Measurements from ENCODE around the gene TMEM54.

The TMEM54 gene

GRCh38 chr1:32878183-32878582, 23.0 kb downstream of the TMEM54 start:
- DNase-seq: no peak

GRCh38 chr1:32877211-32878110, 23.7 kb downstream of the TMEM54 start:
- DNase-seq: no peak

GRCh38 chr1:32876341-32877210, 24.6 kb downstream of the TMEM54 start:
- peak; percentile 67 for DNase-seq

GRCh38 chr1:32874860-32875752, 26.1 kb downstream of the TMEM54 start:
- DNase-seq: no peak

DNA sequence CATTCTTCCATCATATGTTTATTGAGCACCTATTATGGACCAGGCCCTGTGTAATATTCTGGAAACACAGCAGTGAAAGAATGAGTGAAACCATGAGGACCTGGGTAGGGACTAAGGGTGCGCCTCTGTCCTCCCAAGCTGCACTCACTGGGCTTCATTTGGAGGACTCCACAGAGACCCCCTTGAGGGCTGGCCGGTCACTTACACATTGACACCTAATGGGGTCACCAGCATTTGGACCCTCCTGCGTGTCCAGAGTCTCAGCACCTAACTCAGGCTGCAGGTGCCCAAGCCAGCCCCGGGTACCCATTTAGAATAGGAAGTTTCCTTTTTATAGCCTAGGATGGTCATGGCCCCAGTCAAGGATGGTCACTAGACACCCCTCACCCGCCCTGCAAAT, 27.7 kb downstream of the TMEM54 start:
- no peak for DNase-seq

DNA sequence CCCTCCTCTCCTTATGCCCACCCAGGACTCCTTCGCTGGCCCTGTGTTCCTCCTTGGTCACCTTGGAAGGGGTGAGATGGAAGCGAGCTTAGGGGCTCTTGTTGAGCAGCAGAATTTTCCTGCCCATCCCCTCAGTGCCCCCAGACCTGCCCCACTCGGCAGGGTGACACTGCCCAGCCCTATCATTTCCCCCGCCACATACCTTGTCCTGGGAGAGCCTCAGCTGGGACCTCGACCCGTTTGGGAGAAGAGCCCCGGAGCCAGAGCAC, 29.1 kb downstream of the TMEM54 start:
- no peak for DNase-seq

DNA sequence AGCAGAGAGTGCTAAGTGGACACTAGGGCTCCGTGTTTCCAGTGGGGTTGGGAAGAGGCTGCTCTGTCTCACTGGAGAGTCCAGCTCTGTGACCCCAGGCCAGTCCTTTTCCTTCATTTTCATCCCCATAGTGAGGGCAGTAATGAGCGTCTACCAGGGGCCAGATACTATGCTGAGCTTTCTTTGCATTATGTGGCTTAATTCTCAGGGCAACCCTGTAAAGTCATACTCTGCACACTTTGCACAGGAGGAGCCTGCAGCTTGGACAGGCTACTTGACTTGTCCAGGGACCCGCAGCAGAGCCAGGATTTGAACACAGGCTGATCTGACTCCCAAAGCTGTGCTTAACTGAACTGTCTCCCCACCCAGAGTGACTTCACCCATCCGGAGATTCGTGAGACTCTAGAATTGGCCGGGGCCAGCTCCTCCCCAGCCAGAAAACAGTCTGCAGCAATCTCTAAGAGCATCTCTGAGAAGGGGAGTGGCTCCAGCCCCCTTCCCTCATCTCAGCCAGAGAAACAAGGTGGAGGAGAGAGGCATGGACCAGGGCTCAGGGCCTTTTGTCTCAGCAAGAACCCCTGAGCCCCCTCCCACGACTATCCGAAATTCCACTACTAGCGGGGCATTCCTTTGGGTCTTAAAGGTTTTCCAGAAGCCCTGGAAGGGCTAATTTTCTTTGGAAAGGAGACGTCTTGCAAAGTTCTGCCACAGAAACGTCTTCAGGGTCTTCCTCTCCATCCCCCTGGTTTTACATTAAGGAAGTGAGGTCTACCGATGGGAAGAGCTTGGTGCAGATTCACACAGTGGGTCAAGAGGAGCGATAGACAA, 29.6 kb downstream of the TMEM54 start:
- no peak for DNase-seq

DNA sequence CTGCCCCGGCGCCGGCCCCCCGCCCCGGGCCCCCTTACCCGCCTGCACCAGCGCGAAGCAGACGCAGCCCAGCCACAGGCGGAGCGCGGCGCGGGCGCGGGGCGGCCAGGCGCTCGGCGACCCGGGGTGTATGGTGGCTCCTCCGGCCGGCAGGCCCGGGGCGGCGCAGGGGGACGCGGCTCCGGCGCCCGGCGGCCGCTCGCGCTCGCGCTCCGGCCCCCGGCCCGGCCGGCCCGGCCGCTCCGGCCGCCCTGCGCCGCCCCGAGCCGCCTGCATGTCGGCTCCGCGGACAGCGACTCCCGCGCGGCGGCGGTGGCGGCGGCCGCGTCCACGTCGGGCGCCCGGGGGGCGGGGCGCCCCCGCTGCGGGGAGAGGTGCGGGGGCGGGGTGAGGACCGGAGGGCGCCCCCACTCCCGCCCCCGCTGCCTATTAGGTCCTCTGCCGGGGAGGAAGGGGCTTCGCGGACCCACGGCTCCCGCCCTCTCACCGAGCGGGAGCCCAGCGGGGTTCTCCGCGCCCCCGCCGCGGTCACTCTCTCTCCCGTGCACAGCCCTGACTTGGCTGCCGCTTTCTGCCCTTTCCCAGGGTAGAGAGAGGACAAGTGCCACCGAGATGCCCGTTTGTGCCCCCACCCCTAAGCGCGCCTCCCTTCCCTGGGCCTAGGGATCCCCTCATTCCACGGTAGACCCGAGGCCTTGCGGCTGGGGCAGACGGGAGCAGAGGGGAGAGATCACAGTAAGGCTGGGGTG, 30.4 kb downstream of the TMEM54 start, which contains the start of gene FNDC5:
Gene FNDC5 (minus strand): TSS at position 298 of the 749 bp plus-strand sequence.
- no peak for DNase-seq

DNA sequence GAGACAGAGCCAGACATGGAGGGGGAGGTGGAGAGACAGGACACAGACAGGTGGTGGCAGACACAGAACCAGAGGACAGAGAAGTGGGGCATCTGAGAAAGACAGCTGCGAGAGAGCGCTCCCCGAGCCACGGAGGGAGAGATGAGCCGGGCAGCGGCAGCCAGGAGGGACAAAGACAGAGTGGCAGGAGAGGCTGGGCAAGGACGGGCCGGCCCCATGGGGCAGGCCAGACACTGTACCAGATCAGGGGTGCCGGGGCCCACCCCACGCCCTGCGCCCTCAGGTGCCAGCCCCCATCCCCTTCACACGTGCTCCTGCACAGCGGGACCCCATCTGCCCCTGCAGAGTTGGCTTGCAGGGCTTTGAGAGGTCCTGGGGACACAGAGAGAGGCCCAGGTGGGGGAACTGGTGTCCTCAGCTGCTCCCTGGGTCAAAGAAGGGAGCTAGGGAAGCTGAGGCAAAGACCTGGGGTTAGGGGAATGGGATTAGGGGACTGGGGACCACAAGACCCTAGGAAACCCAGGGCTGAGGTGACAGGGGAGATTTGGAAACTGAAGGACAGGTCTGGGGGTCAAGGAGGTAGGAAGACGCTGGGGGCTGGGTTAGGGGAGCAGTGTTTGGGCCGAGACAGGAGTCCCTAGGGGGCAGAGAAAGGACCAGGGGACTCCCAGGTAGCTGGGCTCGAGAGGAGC, 31.1 kb downstream of the TMEM54 start:
- no peak for DNase-seq

- DNase-seq: no peak
These were observed 32.3 kb downstream of the TMEM54 start for GRCh38 chr1:32868806-32869455.

- no peak for DNase-seq
These were observed 33.1 kb downstream of the TMEM54 start for GRCh38 chr1:32868085-32868484.

GRCh38 chr1:32867671-32868070, 33.5 kb downstream of the TMEM54 start:
- no peak for DNase-seq

DNA sequence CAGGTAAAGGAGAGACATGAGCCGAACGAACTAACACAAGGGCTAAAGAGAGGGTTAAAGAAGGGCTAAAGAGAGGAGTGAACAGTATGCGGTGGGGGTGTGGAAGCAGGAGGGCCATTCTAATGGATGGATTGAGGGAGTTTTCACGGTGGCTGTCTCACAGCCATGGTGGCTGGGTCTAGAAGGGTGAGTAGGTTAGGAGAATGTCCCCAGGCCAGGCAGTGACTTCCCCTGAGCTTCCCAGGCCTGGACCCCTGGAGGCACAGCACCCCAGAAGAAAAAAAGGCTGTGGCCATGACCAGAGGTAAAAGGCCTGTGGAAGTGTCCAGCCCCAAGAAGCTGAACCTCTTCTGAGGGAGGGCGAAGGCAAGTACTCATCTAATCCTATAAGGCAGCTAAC, 34.0 kb downstream of the TMEM54 start:
- DNase-seq: no peak

GRCh38 chr1:32865639-32866405, 35.4 kb downstream of the TMEM54 start:
- no peak for DNase-seq

DNA sequence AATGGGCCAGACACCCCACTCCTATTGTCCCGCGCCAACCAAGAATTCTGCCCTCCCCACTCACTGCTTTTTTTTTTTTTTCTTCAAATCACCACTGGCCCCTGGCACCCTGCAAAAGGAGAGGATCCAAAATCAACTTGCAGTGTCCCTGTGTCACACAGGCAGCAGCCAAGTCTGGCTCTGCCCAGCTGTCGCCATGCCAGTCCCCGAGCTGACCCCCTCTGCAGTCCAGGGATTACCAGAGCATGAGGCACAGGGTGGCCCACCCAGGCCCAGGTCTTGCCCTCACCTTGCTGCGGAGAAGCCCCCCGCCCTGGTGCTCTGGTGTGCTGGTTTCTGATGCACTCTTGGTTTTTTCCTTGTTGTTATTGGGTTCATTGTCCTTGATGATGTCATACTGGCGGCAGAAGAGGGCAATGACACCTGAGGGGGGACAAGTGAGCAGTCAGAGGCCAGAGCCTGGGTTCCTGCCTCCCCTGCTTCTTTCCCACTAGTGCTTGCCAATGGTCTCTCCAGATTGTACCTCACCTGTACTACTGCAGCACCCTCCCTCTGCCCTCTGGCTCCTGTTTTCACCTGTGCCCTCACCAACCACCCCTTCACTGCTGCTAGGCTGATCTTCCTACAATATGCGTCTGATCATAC, 36.7 kb downstream of the TMEM54 start:
- no peak for DNase-seq

DNA sequence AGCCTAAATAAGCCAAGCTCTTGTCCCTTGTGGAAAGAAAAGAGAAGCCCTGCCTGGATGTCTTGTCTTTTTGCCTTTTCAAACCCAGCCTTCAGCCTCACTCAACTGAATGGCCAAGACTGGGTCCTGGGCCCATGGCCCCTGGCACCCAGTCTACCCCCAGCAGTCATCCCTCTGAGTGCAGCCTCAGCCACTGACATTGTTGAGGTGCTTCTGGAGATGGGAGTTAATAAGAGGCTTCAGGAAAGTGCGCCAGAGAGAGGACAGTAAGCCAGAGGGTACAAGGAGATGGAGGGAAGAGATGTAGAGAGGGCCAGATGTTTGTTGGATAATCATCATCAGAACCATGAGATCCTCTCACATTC, 37.3 kb downstream of the TMEM54 start:
- no peak for DNase-seq

DNA sequence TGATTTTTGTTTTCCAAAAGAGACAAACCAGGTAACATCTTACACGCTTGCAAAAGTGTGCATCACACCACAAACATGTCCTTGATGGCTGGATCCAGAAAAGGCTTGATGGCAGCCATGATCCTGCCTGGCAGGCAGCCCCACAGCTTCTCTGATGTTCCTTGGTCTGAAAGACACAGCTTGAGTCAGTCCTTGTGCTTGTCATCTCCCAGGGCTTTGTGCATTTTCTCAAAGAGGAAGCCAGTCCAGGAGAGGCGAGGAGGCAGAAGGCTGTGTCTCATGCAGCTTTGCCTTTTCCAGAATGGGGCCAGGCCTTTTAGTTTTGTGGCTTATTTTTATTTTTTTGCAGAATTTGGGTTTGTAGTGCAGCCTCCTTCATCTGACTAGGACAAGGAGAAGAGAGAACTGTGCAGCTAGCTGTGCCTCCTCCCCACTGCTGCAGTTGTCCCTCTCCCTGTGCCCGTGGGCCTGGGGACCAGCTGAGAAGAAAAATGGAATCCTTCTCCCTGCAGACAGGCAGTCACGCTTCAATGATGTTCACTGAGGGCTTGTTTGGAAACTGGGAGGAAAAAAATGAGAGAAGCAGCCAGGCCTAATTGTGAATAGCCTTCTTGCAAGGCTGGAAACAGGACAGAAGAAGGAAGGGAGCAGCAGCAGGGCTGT, 37.8 kb downstream of the TMEM54 start:
- DNase-seq: no peak

Measured in CD4-positive, alpha-beta T cell treated with Interleukin-10 for 1 hour (primary cell).